NOMO-1 (cell line): ENCODE measurements around the gene TNFRSF21.
"Not testable (repeated sequence)": the region's sequence is repeated elsewhere in the genome, so short reads cannot be mapped to it uniquely, and the experiment has no call there.

Experiments used
- DNase-seq, 2 experiments: peaks; one replicate each; lab custom pipeline; 2025; ENCODE audit not compliant: unreplicated experiment in 2 of 2; lab: John Stamatoyannopoulos, UW

Gene TNFRSF21

DNA sequence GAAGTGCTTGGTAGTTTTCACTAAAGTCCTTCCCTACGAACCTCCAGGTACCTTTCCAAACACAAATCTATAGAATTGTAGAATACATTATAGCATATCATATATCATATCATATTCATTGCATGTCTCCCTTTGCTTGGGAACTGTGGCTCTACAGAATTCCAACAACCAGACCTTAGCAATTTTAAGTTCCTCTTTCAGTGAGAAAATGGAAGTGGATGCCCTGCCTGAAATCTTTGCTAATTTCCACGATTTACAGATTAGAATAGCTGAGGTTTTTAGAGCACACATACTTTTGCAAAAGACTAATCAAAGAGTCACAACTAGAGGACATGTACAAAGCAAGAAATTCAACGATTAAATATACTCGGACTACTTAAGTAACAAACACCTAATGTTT, 78.6 kb downstream of the TNFRSF21 start:
- no peak for DNase-seq

DNA sequence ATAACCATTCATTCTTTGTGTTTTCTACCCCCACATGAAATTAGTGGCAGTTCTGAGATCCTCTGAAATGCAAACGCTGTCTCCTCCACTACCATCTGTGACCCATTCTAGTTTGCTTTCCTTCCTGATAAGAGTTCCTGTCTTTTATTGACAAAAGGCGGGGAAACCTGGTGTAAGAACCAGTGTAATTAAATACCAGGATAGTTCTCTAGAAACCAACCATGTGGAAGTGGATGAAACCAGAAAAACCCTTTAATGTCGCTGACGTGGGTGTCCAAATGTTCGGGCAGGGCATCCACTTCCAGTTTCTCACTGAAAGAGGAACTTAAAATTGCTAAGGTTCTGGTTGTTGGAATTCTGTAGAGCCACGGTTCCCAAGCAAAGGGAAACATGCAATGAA, 79.1 kb downstream of the TNFRSF21 start:
- peak in 1 of 2 experiments; percentile 59 for DNase-seq

DNA sequence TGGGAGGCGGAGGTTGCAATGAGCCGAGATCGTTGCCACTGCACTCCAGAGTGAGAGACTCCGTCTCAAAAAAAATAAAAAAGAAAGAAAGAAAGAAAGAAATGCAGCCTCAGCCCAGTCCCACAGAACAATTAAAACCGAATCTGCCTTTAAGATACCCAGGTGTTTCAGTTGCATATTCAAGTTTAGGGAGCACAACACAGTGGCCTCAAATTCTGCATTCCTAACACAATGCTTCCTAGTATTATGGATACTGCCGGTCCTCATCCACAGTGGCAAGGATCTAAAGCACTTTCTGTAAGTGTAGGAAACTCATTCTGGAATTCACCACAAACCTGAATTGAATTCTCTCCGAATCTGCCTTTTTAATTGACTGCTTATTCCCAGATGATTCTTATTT, 80.5 kb downstream of the TNFRSF21 start:
- DNase-seq = no peak

DNA sequence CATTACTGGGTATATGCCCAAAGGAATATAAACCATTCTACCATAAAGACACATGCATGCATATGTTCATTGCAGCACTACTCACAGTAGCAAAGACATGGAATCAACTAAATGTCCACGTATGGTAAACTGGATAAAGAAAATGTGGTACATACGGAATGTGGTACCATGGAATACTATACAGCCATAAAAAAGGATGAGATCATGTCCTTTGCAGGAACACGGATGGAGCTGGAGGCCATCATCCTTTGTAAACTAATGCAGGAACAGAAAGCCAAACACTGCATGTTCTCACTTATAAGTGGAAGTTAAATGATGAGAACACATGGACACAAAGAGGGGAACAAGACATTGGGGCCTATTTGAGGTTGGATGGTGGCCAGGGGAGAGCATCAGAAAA, 81.6 kb downstream of the TNFRSF21 start:
- not testable (repeated sequence) for DNase-seq

DNA sequence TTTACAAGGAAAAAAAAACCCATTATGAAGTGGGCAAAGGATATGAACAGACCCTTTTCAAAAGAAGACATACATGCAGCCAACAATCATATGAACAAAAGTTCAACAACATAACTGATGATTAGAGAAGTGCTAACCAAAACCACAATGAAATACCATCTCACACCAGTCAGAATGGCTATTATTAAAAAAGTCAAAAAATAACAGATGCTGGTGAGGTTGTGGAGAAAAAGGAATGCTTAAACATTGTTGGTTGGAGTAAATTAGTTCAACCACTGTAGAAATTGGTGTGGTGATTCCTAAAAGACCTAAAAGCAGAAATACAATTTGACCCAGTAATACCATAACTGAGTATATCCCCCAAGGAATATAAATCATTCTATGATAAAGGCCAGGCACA, 86.5 kb downstream of the TNFRSF21 start:
- not testable (repeated sequence) for DNase-seq

DNA sequence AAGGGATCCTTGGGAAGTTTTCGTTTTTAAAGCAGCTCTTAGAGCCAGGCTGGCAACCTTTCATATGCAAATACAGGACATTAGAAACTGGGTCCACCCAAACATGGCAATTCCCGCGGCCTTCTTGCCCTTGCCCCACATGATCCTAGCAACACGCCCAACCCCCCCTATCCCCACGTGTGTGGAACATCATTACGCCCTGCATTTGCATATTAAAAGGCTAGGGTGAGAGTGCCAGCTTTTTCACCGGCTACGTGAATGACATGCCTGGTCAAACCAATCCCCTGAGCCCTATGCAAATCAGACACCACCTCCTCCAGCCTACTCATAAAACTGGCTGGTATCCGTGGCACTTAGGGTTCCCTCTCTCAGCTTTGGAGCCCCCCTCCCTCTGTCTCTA, 88.1 kb downstream of the TNFRSF21 start:
- no peak for DNase-seq

DNA sequence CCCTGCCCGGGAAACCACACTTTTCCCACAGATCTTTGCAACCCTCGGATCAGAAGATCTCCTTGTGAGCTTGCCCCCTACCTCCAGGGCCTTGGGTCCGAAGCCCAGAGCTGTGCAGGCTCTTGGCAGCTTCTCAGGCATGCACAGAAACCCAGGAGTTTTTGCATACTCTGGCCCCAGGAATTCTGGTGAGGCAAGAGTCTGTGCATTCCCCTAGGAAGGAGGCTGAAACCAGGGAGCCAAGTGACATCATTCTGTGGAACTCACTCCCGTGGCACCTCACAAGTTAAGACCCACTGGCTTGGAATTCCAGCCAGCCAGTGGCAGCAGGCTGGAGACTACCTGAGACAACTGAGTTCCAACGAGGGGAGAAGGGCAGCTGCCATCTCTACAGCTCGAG, 100.1 kb downstream of the TNFRSF21 start:
- DNase-seq = no peak

DNA sequence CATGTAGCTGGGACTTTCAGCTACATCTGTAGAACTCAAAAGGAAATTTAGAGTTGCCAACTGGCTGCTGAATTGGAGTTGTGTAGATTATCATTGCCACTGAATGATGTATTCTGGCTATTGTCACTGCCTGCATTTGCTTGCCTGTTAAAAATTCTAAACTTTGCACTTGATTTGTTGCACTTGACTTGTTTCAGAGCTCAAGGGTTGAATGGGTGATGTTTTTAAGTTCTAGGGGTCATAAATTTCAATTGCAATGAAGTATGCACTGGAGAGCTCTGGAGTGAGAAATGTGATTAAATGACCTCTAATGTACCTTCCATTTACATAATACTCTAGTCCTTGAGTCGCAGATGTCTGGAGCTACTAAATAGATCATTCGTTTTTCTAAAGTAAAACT, 102.4 kb downstream of the TNFRSF21 start:
- DNase-seq = no peak

DNA sequence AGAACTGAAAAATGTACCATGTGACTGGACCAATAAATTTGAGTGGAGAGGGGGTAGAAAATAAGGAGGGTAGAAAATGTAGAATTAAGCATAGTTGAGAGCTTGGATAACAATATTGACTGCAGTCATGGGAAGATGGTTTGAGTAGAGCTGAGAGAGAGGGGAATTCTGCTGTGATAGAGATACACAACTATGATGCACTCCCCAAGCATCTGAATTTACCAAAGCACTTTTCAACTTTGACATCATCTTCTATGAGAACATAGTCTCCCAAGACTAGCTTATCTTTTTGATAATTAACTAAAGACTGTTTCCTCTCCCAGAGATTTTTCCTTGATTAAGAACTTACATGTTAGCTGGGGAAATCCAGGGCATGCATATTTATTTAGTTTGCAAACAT, 103.1 kb downstream of the TNFRSF21 start:
- no peak for DNase-seq

DNA sequence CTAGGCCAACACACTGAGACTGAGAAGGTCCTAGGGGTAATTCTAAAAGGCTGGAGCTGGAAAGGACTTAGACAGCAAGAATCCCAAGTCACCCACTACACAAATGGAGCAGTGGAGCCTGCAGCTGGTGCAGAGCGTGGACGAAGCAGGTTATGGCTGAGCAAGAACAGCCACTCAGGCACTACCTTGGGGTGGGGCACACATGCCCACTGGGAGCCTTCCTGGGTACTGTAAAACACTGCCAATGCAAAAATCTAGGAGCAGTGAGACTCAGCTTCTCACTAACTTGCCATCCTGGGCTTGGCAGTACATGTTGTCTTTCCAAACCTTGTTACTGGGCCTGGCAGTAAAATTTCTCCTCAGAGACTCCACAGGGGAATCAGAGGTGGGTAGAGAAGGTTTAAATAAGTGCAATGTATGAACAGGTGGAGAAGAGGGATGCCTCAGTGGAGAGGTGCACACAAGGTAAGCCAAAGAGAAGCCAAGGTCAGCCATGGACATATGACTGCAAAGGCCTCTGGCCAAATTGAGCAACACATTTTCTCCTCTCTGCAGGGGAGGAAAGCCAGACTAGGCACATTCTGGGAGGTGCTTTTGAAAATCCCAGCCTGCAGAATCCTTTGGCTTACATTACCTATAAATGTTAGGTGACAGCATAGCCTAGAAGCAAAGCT, 105.6 kb downstream of the TNFRSF21 start:
- no peak for DNase-seq

DNA sequence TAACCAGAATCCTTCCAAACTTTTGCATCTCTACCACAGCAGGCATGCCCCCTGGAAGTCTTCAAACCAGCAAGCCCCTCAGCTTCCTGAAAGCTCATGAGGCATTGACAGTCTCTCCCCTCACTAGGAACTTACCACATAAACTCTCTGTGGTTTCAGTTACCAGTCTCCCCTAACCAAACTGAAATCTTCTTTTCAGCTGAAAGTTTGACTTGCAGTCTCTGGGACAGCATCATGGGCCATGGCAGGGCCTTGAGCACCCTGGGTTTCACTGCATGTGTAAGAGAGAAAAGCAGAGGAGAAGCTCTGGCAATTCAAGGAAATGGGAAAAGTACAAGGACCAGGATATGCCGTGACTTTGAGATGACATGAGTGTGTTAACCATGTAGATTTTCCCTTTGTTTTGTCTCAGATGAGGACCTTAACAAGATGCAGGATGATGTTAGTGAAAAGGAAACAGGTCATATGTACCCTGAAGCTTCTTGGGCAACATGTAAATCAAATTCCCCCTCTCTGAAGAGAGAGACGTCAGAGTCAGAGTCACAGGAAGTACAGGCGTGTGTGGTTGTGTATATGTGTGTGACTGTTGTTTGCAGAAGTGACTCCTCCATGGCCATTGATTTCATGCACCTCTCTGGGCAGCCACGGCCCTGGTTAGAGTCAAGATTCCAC, 106.3 kb downstream of the TNFRSF21 start:
- DNase-seq = peak in 1 of 2 experiments; percentile 11

DNA sequence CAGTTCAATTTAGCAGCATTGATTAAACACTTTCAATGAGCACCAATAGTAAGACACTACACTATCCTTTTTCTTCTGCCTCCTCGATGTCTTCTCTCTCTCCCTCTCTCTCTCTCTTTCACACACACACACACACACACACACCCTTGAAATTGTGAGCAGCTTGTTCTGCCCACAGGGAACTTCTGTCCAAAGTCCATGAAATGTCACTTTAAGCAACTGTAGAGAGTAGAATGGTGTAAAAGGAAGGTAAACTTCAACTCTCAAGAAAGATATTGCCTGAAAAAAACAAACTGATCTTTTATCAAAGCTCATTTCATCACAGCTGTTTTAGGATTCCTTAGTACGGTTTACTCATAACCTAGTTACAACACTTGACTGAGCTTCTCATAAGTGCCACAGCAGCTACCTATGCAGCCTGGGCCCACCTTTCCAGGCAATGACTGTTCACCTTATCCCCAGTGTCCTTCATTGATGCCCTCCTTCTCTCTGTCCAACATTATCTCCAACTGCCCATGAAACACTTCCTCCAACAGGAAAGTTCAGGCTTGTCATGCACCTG, 107.0 kb downstream of the TNFRSF21 start:
- DNase-seq = no peak

DNA sequence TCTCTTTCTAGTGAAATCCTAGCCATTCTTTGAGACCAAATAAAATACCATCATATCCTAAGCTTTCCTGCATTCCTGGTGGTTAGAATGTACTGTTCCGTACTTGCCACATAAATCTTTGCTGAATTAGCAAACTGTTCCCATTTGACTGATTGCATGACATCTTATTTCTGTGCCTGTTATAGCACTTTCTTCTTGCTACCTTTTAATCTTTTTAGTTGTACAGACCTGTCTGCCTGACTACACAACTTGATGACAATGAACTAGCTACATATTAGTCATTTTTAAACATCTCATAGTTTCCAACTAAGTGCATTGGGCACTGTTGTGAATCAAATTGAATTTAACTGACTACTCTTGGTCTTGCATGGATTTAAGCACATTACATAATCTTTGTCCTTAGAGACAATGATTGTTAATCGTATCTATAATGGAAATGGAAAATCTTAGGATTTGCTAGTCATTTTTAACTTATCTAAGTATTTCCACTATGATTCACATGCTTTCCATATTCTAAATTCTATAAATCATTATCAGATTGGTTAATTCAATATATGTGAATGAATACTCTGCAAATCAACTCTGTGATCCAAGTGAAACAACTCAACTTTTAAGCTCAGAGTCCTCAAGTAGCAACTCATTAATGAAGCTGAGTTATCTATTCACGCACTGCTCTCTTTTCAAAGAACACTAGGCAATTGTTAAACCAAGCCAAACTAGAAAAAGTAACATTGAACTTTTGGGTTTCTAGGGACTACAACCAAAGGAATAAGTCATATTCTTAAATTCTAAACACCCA, 109.0 kb downstream of the TNFRSF21 start:
- DNase-seq = no peak

DNA sequence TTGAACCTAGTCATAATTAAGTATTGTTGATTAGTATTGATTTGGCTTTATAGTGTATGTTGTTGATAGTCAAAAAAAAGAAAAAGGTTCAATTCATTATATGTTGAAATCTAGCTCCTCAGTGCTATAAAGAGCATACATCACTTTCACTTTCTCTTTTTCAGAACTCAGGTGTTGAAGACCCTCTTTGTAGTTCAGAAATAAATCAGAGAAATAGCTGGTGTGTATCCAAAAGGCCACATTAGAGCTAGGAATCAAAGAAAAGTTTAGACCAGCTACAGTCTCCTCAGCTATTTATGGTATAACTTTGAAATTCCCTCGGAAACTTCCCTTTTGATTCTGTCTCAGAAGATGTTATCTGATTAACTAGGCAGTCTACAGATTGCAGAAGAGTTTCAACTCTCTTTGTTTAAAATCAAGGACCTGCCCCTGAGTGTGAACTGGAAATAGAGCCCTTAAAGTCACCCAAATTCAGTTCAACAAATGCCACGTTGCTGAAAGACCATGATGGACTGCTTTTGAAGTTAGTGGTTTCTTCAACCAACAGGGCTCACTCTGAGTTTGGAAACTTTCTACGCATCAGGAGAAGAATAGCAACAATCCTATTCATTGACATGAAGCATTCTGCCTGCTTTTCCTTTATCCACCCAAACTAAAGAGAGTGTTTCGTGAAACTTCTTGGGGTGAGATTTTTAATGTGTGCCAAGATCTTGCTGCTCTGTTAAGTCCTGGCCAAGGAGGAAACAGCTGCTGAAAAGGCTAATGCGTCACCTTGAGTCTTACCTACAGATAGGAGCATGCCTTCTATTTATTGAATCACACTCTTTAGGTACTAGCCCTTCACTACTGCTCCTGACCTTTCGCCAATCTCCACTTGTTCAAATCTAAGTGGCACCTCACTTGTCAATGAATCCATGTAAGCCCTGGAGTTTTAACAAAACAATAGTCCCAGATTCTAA, 111.7 kb downstream of the TNFRSF21 start:
- no peak for DNase-seq

DNA sequence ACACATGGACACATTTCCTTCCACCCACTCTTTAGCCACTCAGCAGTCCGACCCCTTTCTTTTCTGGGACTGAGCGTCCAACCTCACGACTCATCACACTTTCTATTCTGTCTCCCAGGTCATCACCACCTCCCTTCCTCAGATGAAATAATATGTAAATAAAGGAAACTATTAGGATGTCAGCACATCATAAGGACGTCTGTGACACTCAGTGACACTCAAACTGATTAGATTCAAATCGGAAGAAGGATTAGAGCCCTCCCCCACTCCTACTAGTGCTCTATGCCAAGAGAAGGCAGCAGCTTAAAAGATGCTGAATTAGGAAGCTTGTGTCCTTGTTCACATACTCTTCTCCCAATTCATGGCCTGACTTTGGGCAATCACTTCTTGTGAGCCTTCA, 113.6 kb downstream of the TNFRSF21 start:
- no peak for DNase-seq

DNA sequence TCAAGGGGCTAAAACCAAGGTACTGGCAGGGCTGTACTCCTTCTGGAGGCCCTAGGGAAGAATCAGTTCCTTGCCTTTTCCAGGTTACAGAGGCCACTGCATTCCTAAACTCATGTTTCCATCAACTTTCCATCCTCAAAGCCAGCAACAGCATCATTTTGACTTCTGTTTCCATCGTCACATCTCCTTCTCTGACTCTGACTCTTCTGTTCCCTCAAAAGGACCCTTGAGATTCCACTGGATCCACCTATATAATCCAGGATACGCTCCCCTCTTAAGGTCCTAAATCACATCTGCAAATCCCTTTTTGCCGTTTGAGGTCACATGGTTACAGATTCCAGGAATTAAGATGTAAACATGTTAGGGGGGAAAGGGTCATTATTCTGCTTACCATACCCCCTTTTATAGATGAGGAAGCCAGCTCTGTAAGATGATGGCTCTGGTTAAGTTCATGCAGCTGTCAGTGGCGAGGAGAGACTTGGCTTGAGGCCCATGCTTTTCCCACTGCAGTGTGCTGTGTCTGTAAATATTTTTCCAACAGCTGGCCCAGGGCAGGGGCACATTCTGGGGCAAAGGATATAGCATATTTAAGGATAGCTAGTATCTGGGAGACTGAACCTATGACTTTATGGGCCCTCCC, 114.6 kb downstream of the TNFRSF21 start:
- no peak for DNase-seq

DNA sequence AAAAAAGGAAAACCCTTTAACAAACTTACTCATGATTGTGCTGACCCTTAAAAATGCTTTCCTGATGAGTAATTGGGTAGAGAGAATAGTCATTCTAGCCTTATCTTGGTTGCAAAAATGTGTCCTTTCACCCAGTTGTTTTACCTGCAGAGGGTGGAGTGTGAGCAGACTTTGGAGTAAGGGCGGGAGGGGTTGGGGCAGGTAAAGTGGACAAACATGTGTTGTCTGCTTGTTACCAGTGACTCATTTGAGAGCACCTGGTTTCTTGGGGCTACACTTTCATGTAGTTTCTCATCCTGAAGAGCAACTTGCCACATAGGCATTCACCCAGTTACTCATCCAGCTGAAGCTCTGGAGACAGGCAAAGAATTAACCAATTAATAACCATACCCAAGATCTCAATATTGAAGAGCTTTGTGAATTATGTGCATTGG, 121.1 kb downstream of the TNFRSF21 start:
- no peak for DNase-seq

DNA sequence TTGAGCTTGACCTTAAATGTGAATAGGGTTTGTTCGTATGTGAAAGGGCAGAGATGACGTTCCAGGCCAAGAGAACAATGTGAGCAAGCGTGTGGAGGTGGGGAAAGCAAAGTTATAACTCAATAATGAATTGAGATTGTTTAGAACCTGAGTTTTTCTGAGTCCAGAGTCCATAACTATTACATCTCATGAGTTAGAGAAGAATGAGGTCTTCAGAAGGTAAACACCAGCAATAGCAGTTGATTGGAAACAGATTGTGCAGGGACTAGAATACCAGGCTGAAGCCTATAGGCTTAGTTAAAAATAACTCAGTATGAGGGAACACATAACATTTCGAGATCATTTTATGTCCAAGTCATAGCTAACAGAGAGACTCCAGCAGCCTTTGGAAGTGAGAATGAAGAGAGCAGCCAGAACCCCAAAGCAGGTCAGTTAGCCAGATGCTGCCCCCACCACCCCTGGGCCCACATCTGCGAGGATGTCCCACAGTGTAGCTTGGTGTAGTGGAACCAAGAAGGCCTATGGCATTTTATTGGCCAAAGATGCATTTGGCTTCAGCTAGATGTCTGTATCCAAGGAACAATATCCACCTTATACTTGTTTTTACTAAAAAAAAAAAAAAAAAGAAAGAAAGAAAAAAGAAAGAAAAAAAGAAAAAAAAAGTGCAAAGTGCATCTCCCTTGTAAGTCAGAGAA, 121.7 kb downstream of the TNFRSF21 start:
- DNase-seq = no peak

DNA sequence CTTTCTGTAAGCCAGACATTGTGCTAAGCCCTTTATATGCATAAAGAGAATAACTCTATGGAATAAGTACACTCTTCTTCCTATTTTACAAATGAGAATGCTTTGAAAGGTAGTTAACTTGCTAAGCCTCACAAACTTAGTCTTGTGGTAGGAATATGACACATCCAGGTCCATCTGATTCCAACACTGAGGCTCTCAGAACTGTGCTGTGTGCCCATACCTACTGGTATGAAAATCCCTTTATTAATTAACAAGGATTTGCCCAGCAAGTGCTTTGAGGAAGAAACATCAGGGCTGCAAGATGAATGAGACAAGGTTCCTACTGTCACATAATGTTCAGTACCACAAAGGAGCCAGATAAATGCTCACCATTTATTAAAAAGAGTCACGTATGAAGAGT, 122.6 kb downstream of the TNFRSF21 start:
- no peak for DNase-seq
